Parathyroid adenoma (tissue), 2 donors: ENCODE data around the gene NPPA.

Experiments
- H2AFZ ChIP-seq: fragments of 300-600 bp; sonication (generic); one replicate; pipeline ENCODE4 v1.7.0; 2017; ENCODE audit warnings: antibody characterized with exemption, mild to moderate bottlenecking
- H3K27ac ChIP-seq: fragments of 300-600 bp; sonication (generic); one replicate; pipeline ENCODE4 v1.7.0; 2017
- H3K27me3 ChIP-seq: fragments of 300-600 bp; sonication (generic); one replicate; pipeline ENCODE4 v1.7.0; 2017; ENCODE audit warnings: low read length; ENCODE audit not compliant: control insufficient read depth, insufficient read depth
- H3K36me3 ChIP-seq: fragments of 300-600 bp; sonication (generic); one replicate; pipeline ENCODE4 v1.7.0; 2017; ENCODE audit warnings: low read length; ENCODE audit not compliant: control insufficient read depth, insufficient read depth
- H3K4me1 ChIP-seq: fragments of 300-600 bp; sonication (generic); one replicate; pipeline ENCODE4 v1.7.0; 2017; ENCODE audit warnings: control low read depth
- H3K4me2 ChIP-seq: fragments of 300-600 bp; sonication (generic); one replicate; pipeline ENCODE4 v1.7.0; 2017; ENCODE audit warnings: low read length
- H3K4me3 ChIP-seq: fragments of 300-600 bp; sonication (generic); one replicate; pipeline ENCODE4 v1.7.0; 2017; ENCODE audit warnings: low read depth, low read length
- H3K79me2 ChIP-seq: fragments of 300-600 bp; sonication (generic); one replicate; pipeline ENCODE4 v1.7.0; 2017; ENCODE audit warnings: control low read depth
- H3K9ac ChIP-seq: fragments of 300-600 bp; sonication (generic); one replicate; pipeline ENCODE4 v1.7.0; 2017; ENCODE audit warnings: mild to moderate bottlenecking
- H3K9me3 ChIP-seq: fragments of 300-600 bp; sonication (generic); one replicate; pipeline ENCODE4 v1.7.0; 2017; ENCODE audit warnings: low read length; ENCODE audit not compliant: control insufficient read depth
- TF ChIP-seq, protein P1 (sequence below): fragments of 300-600 bp; sonication (generic); IDR thresholded peaks from one replicate; pipeline ENCODE4 v1.7.0; 2017; ENCODE audit warnings: antibody characterized with exemption, mild to moderate bottlenecking
- donor health status: primary hyperparathyroidism.

The NPPA gene

DNA sequence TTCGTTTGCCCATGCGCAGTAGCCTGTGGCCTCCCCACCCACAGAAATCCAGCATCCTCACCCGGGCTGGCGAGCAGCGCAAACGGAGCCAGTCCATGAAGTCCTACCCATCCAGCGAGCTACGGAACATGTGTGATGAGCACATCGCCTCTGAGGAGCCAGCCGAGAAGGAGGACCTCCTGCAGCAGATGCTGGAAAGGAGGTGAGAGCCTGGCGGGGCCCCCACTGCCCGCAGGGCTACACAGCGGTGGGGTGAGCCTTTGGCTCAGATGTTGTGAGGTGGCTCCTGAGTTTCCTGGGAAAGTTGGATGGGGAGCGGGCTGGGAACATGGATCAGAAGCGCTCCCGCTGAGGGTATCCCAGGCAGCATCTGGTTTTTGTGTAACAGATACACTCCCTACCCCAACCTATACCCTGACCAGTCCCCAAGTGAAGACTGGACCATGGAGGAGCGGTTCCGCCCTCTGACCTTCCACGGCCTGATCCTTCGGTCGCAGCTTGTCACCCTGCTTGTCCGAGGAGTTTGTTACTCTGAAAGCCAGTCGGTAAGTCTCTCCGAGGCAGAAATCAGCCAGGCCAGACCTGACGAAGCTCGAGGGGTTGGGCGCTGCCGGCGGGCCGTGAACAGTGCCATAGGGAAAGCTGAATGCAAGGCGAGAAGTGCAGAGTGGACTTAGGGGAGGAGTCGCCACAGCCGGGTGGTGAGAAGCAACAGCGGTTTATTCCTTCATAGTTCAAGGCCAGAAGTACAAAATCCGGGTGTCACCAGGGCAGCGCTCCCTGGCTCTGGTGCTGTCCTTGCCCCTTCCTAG is 10.4 kb downstream of the NPPA start:
- H3K9ac ChIP-seq: no peak overlapping the region
- no peaks in the 10 kb centered on the region for H3K27me3 ChIP-seq
- no peaks in the 10 kb centered on the region for H3K9me3 ChIP-seq
- H3K4me3 ChIP-seq: no peak overlapping the region
- H2AFZ ChIP-seq: no peak overlapping the region
- no peaks in the 10 kb centered on the region for H3K36me3 ChIP-seq
- no peak overlapping the region for H3K4me2 ChIP-seq
- H3K4me1 ChIP-seq: no peaks in the 10 kb centered on the region
- no peak overlapping the region for H3K27ac ChIP-seq
- no peaks in the 10 kb centered on the region for H3K79me2 ChIP-seq
- TF ChIP-seq, protein P1, sequence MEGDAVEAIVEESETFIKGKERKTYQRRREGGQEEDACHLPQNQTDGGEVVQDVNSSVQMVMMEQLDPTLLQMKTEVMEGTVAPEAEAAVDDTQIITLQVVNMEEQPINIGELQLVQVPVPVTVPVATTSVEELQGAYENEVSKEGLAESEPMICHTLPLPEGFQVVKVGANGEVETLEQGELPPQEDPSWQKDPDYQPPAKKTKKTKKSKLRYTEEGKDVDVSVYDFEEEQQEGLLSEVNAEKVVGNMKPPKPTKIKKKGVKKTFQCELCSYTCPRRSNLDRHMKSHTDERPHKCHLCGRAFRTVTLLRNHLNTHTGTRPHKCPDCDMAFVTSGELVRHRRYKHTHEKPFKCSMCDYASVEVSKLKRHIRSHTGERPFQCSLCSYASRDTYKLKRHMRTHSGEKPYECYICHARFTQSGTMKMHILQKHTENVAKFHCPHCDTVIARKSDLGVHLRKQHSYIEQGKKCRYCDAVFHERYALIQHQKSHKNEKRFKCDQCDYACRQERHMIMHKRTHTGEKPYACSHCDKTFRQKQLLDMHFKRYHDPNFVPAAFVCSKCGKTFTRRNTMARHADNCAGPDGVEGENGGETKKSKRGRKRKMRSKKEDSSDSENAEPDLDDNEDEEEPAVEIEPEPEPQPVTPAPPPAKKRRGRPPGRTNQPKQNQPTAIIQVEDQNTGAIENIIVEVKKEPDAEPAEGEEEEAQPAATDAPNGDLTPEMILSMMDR: no peak

DNA sequence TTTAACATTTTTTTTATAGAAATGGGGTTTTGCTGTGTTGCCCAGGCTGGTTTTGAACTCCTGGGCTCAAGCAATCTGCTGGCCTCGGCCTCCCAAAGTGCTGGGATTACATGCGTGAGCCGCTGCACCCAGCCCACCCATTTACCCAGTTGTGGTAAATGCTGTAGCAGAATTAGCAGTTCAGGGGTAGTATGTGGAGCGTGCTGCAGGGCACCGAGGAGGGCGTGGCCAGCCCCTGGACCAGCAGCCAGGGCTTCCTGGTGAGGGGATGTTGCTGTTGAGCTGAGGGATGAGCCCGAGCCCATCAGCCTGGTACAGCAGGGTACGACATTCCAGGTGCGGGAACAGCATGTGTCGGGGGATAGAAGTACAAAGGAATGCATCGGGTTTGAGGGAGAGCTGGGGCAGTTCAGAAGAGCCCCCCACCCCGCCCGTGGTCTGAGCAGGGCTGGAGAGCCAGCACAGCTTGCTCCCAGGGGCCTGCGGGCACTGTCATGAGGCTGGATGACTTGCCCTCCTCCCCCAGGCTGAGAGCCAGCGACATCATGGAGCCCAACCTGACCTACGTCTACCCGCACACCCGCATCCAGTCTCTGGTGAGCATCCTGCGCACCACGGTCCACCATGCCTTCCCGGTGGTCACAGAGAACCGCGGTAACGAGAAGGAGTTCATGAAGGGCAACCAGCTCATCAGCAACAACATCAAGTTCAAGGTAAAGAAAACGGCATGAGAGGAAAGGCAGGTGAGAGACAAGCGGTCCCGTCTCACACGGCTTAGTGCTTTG is 11.9 kb downstream of the NPPA start:
- Histone ChIP-seq H3K79me2 (no peaks in the 10 kb centered on the region), H2AFZ (no peak overlapping the region), H3K4me3 (no peak overlapping the region), H3K27me3 (no peaks in the 10 kb centered on the region), H3K9ac (no peak overlapping the region), H3K4me2 (no peak overlapping the region), H3K27ac (no peak overlapping the region), H3K36me3 (no peaks in the 10 kb centered on the region), H3K4me1 (no peaks in the 10 kb centered on the region), H3K9me3 (no peaks in the 10 kb centered on the region)
- TF ChIP-seq, protein P1: no peak

DNA sequence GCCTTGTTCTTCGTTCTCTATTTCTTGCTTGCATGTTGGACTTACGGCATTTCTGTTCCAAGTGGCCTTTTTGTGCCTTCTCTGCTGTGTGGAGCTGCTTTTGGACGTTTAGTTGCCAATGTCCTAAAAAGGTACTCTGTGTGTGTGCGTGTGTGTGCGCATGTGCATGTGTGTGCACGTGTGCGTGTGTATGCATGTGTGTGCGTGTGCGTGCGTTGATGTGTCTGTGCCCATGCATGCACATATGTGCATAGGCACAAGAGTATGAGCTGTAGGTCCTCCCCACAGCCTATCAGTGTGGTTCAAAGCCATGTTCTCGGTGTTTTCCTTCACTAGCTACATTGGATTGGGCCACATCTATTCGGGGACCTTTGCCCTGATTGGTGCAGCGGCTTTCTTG is 13.7 kb downstream of the NPPA start:
- no peaks in the 10 kb centered on the region for H3K4me1 ChIP-seq
- no peak overlapping the region for H3K9ac ChIP-seq
- no peaks in the 10 kb centered on the region for H3K27me3 ChIP-seq
- H3K36me3 ChIP-seq: no peaks in the 10 kb centered on the region
- no peaks in the 10 kb centered on the region for H3K79me2 ChIP-seq
- H3K4me2 ChIP-seq: no peak overlapping the region
- no peak overlapping the region for H3K27ac ChIP-seq
- TF ChIP-seq, protein P1: no peak
- no peaks in the 10 kb centered on the region for H3K9me3 ChIP-seq
- H2AFZ ChIP-seq: no peak overlapping the region
- H3K4me3 ChIP-seq: no peak overlapping the region

DNA sequence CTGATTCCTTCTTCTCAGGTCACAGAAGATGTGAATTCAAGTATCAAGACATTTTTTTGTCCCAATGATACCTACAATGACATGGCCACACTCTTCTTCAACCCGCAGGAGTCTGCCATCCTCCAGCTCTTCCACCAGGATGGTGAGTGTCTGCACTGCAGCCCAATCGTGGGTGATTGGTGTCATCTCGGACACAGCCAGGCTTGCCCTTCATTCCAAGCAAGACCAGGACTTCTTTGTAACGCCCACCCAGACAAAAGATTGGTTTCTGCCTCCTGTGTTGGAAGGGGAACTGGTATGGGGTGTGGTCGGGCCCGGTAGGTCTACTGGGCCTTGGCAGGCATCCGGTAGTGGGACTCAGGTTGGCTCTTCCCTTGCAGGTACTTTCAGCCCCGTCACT is 14.1 kb downstream of the NPPA start:
- no peak overlapping the region for H3K27ac ChIP-seq
- no peak overlapping the region for H2AFZ ChIP-seq
- H3K36me3 ChIP-seq: no peaks in the 10 kb centered on the region
- no peak overlapping the region for H3K9ac ChIP-seq
- no peaks in the 10 kb centered on the region for H3K9me3 ChIP-seq
- H3K4me3 ChIP-seq: no peak overlapping the region
- TF ChIP-seq, protein P1: no peak
- H3K4me2 ChIP-seq: no peak overlapping the region
- H3K27me3 ChIP-seq: no peaks in the 10 kb centered on the region
- H3K4me1 ChIP-seq: no peaks in the 10 kb centered on the region
- no peaks in the 10 kb centered on the region for H3K79me2 ChIP-seq
